AG10803 (cell line): ENCODE measurements around the gene TUBE1.

Source experiments
- DNase-seq: peaks from one replicate; pipeline ENCODE4 v3.0.0; 2010; ENCODE audit warnings: low read depth
- H3K4me3 ChIP-seq: 2 replicates; pipeline ENCODE4 v1.5.1; 2011; ENCODE audit warnings: mild to moderate bottlenecking, low read length, control low read depth
- TF ChIP-seq, protein P1 (sequence below): conservative IDR thresholded peaks from 2 replicates; pipeline ENCODE4 v1.5.1; 2011; ENCODE audit warnings: mild to moderate bottlenecking, low read length, control low read depth, inconsistent platforms

TUBE1 gene

DNA sequence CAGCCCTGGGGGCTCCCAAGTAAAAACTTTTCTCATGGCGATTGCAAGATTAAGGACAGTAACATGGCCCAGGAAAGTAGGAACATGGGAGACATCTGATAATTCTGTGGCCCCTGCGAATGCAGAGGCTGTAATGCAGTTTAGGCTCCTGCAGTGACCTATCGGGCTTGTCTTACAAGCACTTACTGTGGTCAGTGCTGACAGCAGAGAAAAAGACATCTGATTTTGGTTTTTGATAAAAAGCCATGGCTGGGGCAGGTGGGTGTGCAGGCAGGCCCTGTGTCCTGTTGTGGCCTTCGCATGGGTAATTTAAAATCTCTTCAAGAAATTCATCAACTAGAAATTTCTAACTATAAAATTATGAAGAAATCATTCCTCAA is 52.7 kb downstream of the TUBE1 start:
- TF ChIP-seq, protein P1, sequence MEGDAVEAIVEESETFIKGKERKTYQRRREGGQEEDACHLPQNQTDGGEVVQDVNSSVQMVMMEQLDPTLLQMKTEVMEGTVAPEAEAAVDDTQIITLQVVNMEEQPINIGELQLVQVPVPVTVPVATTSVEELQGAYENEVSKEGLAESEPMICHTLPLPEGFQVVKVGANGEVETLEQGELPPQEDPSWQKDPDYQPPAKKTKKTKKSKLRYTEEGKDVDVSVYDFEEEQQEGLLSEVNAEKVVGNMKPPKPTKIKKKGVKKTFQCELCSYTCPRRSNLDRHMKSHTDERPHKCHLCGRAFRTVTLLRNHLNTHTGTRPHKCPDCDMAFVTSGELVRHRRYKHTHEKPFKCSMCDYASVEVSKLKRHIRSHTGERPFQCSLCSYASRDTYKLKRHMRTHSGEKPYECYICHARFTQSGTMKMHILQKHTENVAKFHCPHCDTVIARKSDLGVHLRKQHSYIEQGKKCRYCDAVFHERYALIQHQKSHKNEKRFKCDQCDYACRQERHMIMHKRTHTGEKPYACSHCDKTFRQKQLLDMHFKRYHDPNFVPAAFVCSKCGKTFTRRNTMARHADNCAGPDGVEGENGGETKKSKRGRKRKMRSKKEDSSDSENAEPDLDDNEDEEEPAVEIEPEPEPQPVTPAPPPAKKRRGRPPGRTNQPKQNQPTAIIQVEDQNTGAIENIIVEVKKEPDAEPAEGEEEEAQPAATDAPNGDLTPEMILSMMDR, result no peak
- no peak overlapping the region for H3K4me3 ChIP-seq
- no peak for DNase-seq

DNA sequence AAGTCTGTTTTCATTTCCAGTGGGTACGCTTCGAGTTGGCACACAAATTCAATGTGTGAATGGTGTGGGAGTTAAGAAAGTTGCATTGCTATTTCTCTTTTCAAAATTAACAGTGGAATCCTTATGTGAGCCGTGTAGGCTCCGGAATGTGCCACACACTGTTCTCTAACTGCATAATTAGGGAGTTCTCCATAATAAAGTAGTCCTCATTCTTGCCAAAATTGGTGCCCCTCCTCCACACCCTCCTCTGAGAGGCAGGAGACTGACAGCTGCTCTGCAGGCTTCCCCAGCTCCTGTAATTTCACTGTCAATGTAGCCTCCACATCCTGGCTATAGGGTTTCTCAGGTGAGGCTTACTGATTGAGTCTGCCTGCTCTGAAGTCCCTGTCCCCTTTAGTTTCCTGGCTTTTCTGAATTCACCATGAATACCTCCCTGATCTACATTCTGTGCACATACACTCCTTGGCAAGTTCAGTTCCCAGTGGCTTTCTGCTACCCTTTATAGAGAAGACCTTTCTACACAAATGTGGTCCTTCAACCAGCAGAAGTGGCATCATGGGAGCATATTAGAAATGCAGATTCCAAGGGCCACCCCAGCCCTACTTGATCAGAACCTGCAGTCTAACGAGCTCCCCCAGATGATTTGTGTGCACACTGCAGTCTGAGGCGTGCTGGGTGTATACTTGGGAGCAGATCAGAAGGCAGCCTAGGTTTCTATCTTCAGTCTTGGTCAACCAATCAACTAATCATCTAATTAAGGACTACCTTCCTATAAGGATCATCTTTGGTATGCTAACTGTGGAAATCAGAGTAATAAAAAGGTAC is 53.3 kb downstream of the TUBE1 start:
- DNase-seq, result no peak
- no peak overlapping the region for H3K4me3 ChIP-seq
- TF ChIP-seq, protein P1, result no peak

- TF ChIP-seq, protein P1, result no peak
- no peak overlapping the region for H3K4me3 ChIP-seq
- no peak for DNase-seq
Measured at GRCh38 chr6:112032728-112033127, 54.6 kb downstream of the TUBE1 start.

DNA sequence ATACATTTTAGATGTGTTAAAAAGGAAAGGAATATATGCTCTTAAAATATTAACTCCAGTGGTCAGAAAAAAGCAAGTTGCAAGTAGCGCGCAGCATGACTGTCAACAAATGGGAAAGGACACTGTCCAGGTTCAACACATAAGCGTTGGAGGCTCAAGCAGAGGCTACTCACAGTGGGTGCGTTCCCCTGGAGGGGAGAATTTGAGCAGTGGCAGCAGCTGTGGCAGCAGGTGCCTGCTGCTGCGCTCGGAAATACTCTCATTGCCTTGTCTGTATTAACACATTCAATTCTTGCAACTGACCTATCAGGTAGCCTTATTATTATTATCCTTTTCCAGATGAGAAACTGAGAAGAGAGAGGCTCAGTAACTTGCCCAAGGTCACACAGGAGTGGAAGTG is 55.3 kb downstream of the TUBE1 start:
- H3K4me3 ChIP-seq, result no peak overlapping the region
- TF ChIP-seq, protein P1, result no peak
- no peak for DNase-seq

DNA sequence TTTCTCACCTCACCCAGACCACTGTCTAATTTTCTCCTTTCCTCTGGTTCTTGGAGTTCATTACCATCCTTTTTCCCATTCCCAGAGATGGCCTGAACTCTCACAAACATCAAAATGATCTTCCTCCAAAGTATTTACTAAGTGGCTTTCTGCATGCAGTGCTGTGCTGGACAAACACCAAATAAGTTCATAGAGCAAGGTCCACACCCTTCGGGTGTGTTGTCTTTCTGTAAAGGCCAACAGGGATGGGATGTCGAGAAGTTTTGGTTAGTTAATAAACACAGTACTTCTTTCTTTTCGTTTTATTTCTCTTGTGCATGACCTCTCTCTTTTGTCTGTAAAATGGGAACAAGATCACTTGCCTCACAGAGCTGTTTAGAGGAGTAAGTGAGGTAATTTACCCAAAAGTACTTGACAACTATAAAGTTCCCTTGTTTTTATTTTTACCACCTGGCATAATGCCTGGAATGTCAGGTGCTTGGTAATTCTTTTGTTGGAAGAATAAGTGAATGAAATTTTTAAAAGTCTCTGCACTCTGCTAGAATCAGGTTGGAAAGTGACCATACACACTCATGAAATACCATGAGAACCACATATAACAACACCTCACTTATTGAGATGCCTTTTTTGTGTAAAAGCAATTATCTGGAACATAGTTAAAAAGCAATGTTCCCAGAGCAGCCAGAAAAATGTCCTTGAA is 56.2 kb downstream of the TUBE1 start:
- DNase-seq, result no peak
- TF ChIP-seq, protein P1, result no peak
- no peak overlapping the region for H3K4me3 ChIP-seq

- no peak overlapping the region for H3K4me3 ChIP-seq
- TF ChIP-seq, protein P1, result no peak
- no peak for DNase-seq
Measured at GRCh38 chr6:112030206-112030960, 56.9 kb downstream of the TUBE1 start.
